Left renal pelvis (tissue), 4 donors: ENCODE data around the gene ATM. TPM values are rescaled to one million over a fixed set of nuclear protein-coding genes. Genes with fewer than 3 reads are reported as not detected.

Source experiments
- DNase-seq, 4 donors: peaks; one replicate each; pipeline ENCODE4 v3.0.0-alpha.2; 2013; ENCODE audit warnings: low read depth in 4 of 4, low spot score in 3 of 4
- polyA plus RNA-seq, 4 donors: library from polyadenylated mRNA; unstranded; fragments of 120-200 nt; gene quantifications; one replicate each; pipeline ENCODE4 v1.2.1, GENCODE V29; 2013; ENCODE audit not compliant: insufficient read length in 4 of 4

ATM gene
- polyA plus RNA-seq, 4 donors: 58.0 to 93.8 (median 68.1) TPM

- DNase-seq: no peak
Observed at GRCh38 chr11:108218912-108219783, 3.7 kb upstream of the ATM start.

- DNase-seq: no peak
Observed at GRCh38 chr11:108220721-108221336, 2.0 kb upstream of the ATM start.

GRCh38 chr11:108221371-108221770, 1.5 kb upstream of the ATM start:
- DNase-seq: peak in 1 of 4 donors; percentile 12

GRCh38 chr11:108221911-108222573, 825 bp upstream of the ATM start:
- no peak for DNase-seq

GRCh38 chr11:108223348-108224149, 682 bp downstream of the ATM start:
- peak in 1 of 4 donors; percentile 8 for DNase-seq

- no peak for DNase-seq
Observed at GRCh38 chr11:108224366-108224765, 1.5 kb downstream of the ATM start.

GRCh38 chr11:108224911-108225786, 2.3 kb downstream of the ATM start:
- no peak for DNase-seq

GRCh38 chr11:108226036-108226435, 3.2 kb downstream of the ATM start:
- no peak for DNase-seq

- DNase-seq: no peak
Observed at GRCh38 chr11:108228251-108228650, 5.4 kb downstream of the ATM start.

GRCh38 chr11:108233277-108233945, 10.5 kb downstream of the ATM start:
- DNase-seq: no peak

GRCh38 chr11:108235192-108235591, 12.3 kb downstream of the ATM start:
- no peak for DNase-seq

- DNase-seq: no peak
Observed at GRCh38 chr11:108235633-108236032, 12.8 kb downstream of the ATM start.

GRCh38 chr11:108237058-108237481, 14.2 kb downstream of the ATM start:
- no peak for DNase-seq

- no peak for DNase-seq
Observed at GRCh38 chr11:108239076-108239475, 16.2 kb downstream of the ATM start.

GRCh38 chr11:108241330-108242037, 18.6 kb downstream of the ATM start:
- DNase-seq: no peak

- DNase-seq: no peak
Observed at GRCh38 chr11:108242422-108242821, 19.6 kb downstream of the ATM start.

GRCh38 chr11:108246308-108246707, 23.4 kb downstream of the ATM start:
- DNase-seq: no peak

GRCh38 chr11:108246885-108247284, 24.0 kb downstream of the ATM start:
- DNase-seq: no peak

GRCh38 chr11:108253176-108253575, 30.3 kb downstream of the ATM start:
- DNase-seq: no peak
